ENCODE results near the gene PCSK5. TPM values are rescaled to one million over a fixed set of nuclear protein-coding genes. Genes with fewer than 3 reads are reported as not detected.

PCSK5 gene
- total RNA-seq, 1 experiment from 2014 or later: 7.5 TPM

DNA sequence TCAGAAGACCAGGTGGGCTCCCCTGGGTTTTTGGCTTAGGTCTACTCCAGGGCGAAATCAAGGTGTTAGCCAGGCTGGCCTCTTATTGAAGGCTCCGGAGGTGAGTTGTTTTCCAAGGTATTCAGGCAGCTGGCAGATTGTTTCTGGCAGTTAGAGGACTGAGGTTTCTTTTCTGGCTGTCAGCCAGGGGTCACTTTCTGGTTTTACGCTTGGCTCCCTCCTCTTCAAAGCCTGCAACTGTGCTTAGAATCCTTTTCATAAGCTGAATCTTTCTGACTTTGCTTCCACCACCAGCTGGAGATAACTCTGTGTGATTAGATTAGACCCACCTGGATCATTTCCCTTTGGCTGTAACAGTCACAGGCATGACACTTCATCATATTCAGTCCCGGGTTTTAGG lies 479.1 kb downstream of the PCSK5 start:
- Histone ChIP-seq H2BK15ac (ENCODE audit: low read depth, low read length) (no peak overlapping the region), H3K56ac (ENCODE audit: insufficient read length, low read depth, low read length) (no peak overlapping the region), H3K14ac (ENCODE audit: insufficient read depth, low read length) (no peak overlapping the region), H3K27me3 (ENCODE audit: insufficient read depth, low read length) (no peaks in the 10 kb centered on the region), H3K23ac (ENCODE audit: insufficient read length, low read depth, low read length) (no peak overlapping the region), H4K8ac (replicated peaks; ENCODE audit: insufficient read length, low read depth, low read length) (no peak overlapping the region), H4K5ac (ENCODE audit: insufficient read length, low read depth, low read length) (no peak overlapping the region), H3K23me2 (ENCODE audit: insufficient read length, low read depth, low read length, poor library complexity, severe bottlenecking) (no peaks in the 10 kb centered on the region), H2AK5ac (ENCODE audit: insufficient read length, low read length) (no peak overlapping the region), H3K4me2 (ENCODE audit: insufficient read depth, insufficient read length, low read length) (no peak overlapping the region), H2AFZ (ENCODE audit: low read length) (no peak overlapping the region), H3K27ac (ENCODE audit: insufficient read length, low read depth, low read length) (no peak overlapping the region), H3T11ph (ENCODE audit: low read length) (no peak overlapping the region), H4K91ac (ENCODE audit: insufficient read length, low read depth, low read length) (no peak overlapping the region), H3K79me2 (ENCODE audit: insufficient read depth, low read length) (no peaks in the 10 kb centered on the region), H3K79me1 (ENCODE audit: insufficient read depth, low read depth, low read length, poor library complexity, severe bottlenecking) (no peaks in the 10 kb centered on the region), H2BK20ac (ENCODE audit: low read depth, low read length, poor library complexity, severe bottlenecking) (no peak overlapping the region), H2BK5ac (ENCODE audit: insufficient read length, low read length) (no peak overlapping the region), H3K4ac (ENCODE audit: low read depth, low read length) (no peak overlapping the region), H3K9me3 (ENCODE audit: control insufficient read depth, low read depth, low read length) (no peaks in the 10 kb centered on the region), H3K4me1 (ENCODE audit: insufficient read depth, low read length) (peaks cover under 1% of the 10 kb centered on the region; the same call in 1 of the 2 replicates), H4K20me1 (ENCODE audit: control insufficient read depth, insufficient read depth, insufficient read length) (no peaks in the 10 kb centered on the region), H3K9ac (ENCODE audit: extremely low read depth, insufficient read length, low read length) (no peak overlapping the region), H2BK12ac (ENCODE audit: insufficient read length, low read depth, low read length) (no peak overlapping the region), H3K18ac (ENCODE audit: insufficient read length, low read depth, low read length) (no peak overlapping the region), H2BK120ac (ENCODE audit: low read depth, low read length, poor library complexity, severe bottlenecking) (no peak overlapping the region)
- Mint-ChIP-seq H3K27ac (peak overlapping the region in 2 of 3 experiments; percentile 35 to 75; a peak in 1 of 7 replicates), H3K4me3 (no peak overlapping the region), H3K4me1 (peaks cover 26 to 29% of the 10 kb centered on the region in 2 experiments), H3K36me3 (ENCODE audit: insufficient read depth in 1 of 3, low read depth in 3 of 3) (no peaks in the 10 kb centered on the region; a peak in 1 of 7 replicates), H3K27me3 (ENCODE audit: low read depth) (no peaks in the 10 kb centered on the region), H3K9me3 (peaks cover 0 to 3% of the 10 kb centered on the region in 2 experiments; a peak in 1 of 5 replicates)
- no peak for DNase-seq
- no peak for TF ChIP-seq CTCF (conservative IDR thresholded peaks at IDR 0.05)
- no CpG with 5 or more reads among the region's 4 CpGs for WGBS (ENCODE audit: extremely low coverage, insufficient read length, low lambda C conversion rate)

Measured in H9 (cell line).